ENCODE results near the gene SYNC. TPM values are rescaled to one million over a fixed set of nuclear protein-coding genes. Genes with fewer than 3 reads are reported as not detected.
"Not testable (repeated sequence)": the region's sequence is repeated elsewhere in the genome, so short reads cannot be mapped to it uniquely, and the experiment has no call there.

Gene SYNC
- total RNA-seq, 2 experiments from 2014 or later = not detected

DNA sequence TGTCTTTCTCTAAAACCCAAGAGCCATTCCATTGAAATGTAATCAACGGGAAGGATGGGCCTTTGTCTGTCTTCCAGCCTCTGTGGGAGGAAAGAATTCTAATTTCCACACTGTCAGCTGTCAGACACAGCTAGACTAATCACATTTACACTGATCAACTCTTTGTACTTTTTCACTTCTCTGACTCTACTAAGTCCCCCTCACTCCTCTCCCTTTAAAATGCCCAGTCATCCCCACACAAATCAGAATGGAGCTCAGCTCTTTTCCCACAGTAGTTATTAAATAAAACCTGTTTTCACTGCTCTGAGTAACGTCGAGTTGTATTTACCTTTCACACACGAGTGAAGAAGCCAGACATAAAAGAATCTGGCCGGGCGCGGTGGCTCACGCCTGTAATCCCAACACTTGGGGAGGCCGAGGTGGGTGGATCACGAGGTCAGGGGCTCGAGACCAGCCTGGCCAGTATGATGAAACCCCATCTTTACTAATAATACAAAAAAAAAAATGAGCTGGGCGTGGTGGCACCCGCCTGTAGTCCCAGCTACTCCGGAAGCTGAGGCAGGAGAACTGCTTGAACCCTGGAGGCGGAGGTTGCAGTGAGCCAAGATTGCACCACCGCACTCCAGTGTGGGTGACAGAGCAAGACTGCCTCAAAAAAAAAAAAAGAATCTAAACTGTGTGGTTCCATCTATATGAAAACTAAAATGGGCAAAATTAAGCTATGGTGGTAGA lies 65.5 kb downstream of the SYNC start:
- no peak for DNase-seq
- Mint-ChIP-seq H3K27me3 (no peaks in the 10 kb centered on the region), H3K4me3 (no peak overlapping the region), H3K4me1 (ENCODE audit: low read depth) (peaks cover 27% of the 10 kb centered on the region), H3K9me3 (no peaks in the 10 kb centered on the region), H3K36me3 (ENCODE audit: low read depth) (peaks cover 50% of the 10 kb centered on the region), H3K27ac (no peak overlapping the region)
- peaks cover 39% of the 10 kb centered on the region for H3K36me3 ChIP-seq (ENCODE audit: insufficient read depth, low read length)
- CTCF ChIA-PET = no interaction called here
- ATAC-seq (ENCODE audit: poor library complexity) = no peak
- no peaks in the 10 kb centered on the region for H3K27me3 ChIP-seq (ENCODE audit: control insufficient read depth in 1 of 2, insufficient read depth in 2 of 2, low read length in 2 of 2)
- POLR2A ChIA-PET = interaction anchor here (0.8 kb wide), 1 partner anchor 14 kb away, joined by 4 read pairs; the partner anchor contains the start of genes RBBP4 and ZBTB8OS
- H3K9me3 ChIP-seq (ENCODE audit: control insufficient read depth in 1 of 2, insufficient read depth in 1 of 2, low read length in 2 of 2) = no peaks in the 10 kb centered on the region
- no peak overlapping the region for H3K27ac ChIP-seq (ENCODE audit: low read depth in 1 of 2, low read length in 2 of 2)
- TF ChIP-seq, protein P1, sequence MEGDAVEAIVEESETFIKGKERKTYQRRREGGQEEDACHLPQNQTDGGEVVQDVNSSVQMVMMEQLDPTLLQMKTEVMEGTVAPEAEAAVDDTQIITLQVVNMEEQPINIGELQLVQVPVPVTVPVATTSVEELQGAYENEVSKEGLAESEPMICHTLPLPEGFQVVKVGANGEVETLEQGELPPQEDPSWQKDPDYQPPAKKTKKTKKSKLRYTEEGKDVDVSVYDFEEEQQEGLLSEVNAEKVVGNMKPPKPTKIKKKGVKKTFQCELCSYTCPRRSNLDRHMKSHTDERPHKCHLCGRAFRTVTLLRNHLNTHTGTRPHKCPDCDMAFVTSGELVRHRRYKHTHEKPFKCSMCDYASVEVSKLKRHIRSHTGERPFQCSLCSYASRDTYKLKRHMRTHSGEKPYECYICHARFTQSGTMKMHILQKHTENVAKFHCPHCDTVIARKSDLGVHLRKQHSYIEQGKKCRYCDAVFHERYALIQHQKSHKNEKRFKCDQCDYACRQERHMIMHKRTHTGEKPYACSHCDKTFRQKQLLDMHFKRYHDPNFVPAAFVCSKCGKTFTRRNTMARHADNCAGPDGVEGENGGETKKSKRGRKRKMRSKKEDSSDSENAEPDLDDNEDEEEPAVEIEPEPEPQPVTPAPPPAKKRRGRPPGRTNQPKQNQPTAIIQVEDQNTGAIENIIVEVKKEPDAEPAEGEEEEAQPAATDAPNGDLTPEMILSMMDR (IDR thresholded peaks at IDR 0.05) = no peak
- no peaks in the 10 kb centered on the region for H3K4me1 ChIP-seq (ENCODE audit: insufficient read depth, low read length)
- intact Hi-C loops (cut with DNase I, micrococcal nuclease) = no loop called here
- H3K4me3 ChIP-seq (ENCODE audit: low read length) = no peak overlapping the region

DNA sequence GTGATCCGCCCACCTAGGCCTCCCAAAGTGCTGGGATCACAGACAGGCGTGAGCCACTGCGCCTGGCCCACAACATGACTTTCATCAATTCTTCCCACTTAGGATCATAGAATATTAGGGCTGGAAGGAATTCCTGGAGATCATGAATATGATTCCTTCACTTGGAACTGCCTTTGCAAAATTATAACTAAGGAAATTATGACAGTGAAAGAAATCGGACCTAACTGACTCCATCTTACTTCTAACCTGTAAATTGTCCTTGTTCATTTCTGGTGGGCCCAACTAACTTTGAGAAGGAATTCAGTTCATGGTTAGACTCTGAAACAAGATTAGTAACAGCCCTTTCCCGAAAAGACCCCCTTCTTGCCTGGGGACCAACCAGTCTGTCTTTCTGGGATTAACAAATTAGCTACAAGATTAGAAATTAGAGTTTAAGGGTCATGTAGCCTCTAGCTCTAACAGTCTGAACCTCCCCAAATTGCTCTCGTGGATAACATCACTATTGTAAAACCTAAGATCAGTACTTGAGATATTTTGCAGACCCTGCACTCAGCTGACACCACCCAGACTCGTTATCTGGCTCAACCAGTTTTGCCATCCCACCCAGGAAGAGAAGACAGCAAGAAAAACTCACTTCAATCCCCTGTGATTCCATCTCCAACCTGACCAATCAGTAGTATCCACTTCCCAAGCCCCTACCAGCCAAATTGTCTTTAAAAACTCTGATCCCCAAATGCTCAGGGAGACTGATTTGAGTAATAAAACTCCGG lies 66.9 kb downstream of the SYNC start:
- H3K27me3 ChIP-seq (ENCODE audit: control insufficient read depth in 1 of 2, insufficient read depth in 2 of 2, low read length in 2 of 2) = no peaks in the 10 kb centered on the region
- no peak overlapping the region for H3K4me3 Mint-ChIP-seq
- TF ChIP-seq, protein P1 (IDR thresholded peaks at IDR 0.05) = no peak
- no peak for ATAC-seq (ENCODE audit: poor library complexity)
- no peaks in the 10 kb centered on the region for H3K27me3 Mint-ChIP-seq
- peaks cover 57% of the 10 kb centered on the region for H3K36me3 Mint-ChIP-seq (ENCODE audit: low read depth)
- no peak overlapping the region for H3K4me3 ChIP-seq (ENCODE audit: low read length)
- intact Hi-C loops (cut with DNase I, micrococcal nuclease) = no loop called here
- H3K27ac ChIP-seq (ENCODE audit: low read depth in 1 of 2, low read length in 2 of 2) = no peak overlapping the region
- DNase-seq = no peak
- no peaks in the 10 kb centered on the region for H3K4me1 ChIP-seq (ENCODE audit: insufficient read depth, low read length)
- H3K36me3 ChIP-seq (ENCODE audit: insufficient read depth, low read length) = peaks cover 43% of the 10 kb centered on the region
- H3K4me1 Mint-ChIP-seq (ENCODE audit: low read depth) = peaks cover 27% of the 10 kb centered on the region
- ChIA-PET CTCF (no interaction called here), POLR2A (interaction anchor here (0.6 to 0.7 kb wide), 2 partner anchors 11 to 15 kb away, joined by 3 to 4 read pairs; partner anchors contain the start of gene RBBP4)
- H3K9me3 Mint-ChIP-seq = no peaks in the 10 kb centered on the region
- H3K27ac Mint-ChIP-seq = no peak overlapping the region
- H3K9me3 ChIP-seq (ENCODE audit: control insufficient read depth in 1 of 2, insufficient read depth in 1 of 2, low read length in 2 of 2) = no peaks in the 10 kb centered on the region

DNA sequence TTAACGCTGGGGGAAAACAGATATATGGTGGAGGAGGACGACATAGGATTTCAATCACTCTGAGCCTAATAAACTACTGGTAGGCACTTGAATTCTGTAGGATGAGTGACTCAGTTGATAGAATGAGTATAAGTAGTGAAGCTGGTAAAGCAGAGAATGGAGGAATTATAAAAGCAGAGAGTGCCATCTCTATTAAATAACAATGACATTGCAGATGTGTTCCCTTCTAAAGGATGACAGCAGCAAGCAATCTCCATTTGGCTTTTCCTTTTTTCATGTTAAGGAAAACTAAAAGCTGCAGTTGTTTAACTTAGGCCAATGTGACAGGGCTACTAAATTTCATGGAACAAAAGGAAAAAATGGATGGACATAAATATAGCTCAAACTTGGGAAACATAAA lies 69.7 kb downstream of the SYNC start:
- H3K27me3 Mint-ChIP-seq = no peaks in the 10 kb centered on the region
- no peak overlapping the region for H3K27ac ChIP-seq (ENCODE audit: low read depth in 1 of 2, low read length in 2 of 2)
- no peak overlapping the region for H3K4me3 ChIP-seq (ENCODE audit: low read length)
- peaks cover 76% of the 10 kb centered on the region for H3K36me3 Mint-ChIP-seq (ENCODE audit: low read depth)
- H3K9me3 ChIP-seq (ENCODE audit: control insufficient read depth in 1 of 2, insufficient read depth in 1 of 2, low read length in 2 of 2) = no peaks in the 10 kb centered on the region
- POLR2A ChIA-PET = no interaction called here
- H3K36me3 ChIP-seq (ENCODE audit: insufficient read depth, low read length) = peaks cover 43% of the 10 kb centered on the region
- ATAC-seq (ENCODE audit: poor library complexity) (no peak), DNase-seq (no peak)
- H3K4me3 Mint-ChIP-seq = no peak overlapping the region
- intact Hi-C loops (cut with DNase I, micrococcal nuclease) = no loop called here
- peaks cover 3% of the 10 kb centered on the region for H3K4me1 ChIP-seq (ENCODE audit: insufficient read depth, low read length)
- TF ChIP-seq, protein P1 (IDR thresholded peaks at IDR 0.05) = no peak
- H3K27me3 ChIP-seq (ENCODE audit: control insufficient read depth in 1 of 2, insufficient read depth in 2 of 2, low read length in 2 of 2) = no peaks in the 10 kb centered on the region
- peaks cover 27% of the 10 kb centered on the region for H3K4me1 Mint-ChIP-seq (ENCODE audit: low read depth)
- no peak overlapping the region for H3K27ac Mint-ChIP-seq
- H3K9me3 Mint-ChIP-seq = no peaks in the 10 kb centered on the region
- CTCF ChIA-PET = interaction anchor here (0.8 kb wide), 1 partner anchor 10 kb away, joined by 3 read pairs; no protein-coding TSS in a partner anchor

DNA sequence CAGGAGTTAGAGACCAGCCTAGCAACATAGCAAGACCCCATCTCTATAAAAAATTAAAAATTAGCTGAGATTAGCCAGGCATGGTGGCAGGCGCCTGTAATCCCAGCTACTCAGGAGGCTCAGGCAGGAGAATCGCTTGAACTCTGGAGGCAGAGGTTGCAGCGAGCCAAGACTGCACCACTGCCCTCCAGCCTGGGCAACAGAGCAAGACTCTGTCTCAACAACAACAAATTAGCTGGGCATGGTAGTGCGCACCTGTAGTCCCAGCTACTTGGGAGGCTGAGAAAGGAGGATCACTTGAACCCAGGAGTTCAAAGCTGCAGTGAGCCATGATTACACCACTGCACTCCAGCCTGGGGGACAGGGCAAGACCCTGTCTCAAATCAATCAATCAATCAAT lies 72.4 kb downstream of the SYNC start:
- H3K9me3 ChIP-seq (ENCODE audit: control insufficient read depth in 1 of 2, insufficient read depth in 1 of 2, low read length in 2 of 2); H3K9me3 Mint-ChIP-seq; CTCF ChIA-PET; H3K27me3 ChIP-seq (ENCODE audit: control insufficient read depth in 1 of 2, insufficient read depth in 2 of 2, low read length in 2 of 2); H3K4me1 ChIP-seq (ENCODE audit: insufficient read depth, low read length); H3K27ac Mint-ChIP-seq; DNase-seq; H3K27me3 Mint-ChIP-seq; ATAC-seq (ENCODE audit: poor library complexity); intact Hi-C loops (cut with DNase I, micrococcal nuclease); H3K27ac ChIP-seq (ENCODE audit: low read depth in 1 of 2, low read length in 2 of 2); H3K4me3 Mint-ChIP-seq; H3K4me3 ChIP-seq (ENCODE audit: low read length): not testable (repeated sequence)
- POLR2A ChIA-PET = interaction anchor here (0.9 to 1.2 kb wide), 2 partner anchors 9 to 21 kb away, joined by 3 to 4 read pairs; partner anchors contain the start of genes RBBP4 and ZBTB8OS
- H3K36me3 ChIP-seq (ENCODE audit: insufficient read depth, low read length) = peaks cover 55% of the 10 kb centered on the region
- Mint-ChIP-seq H3K36me3 (ENCODE audit: low read depth) (peaks cover 74% of the 10 kb centered on the region), H3K4me1 (ENCODE audit: low read depth) (peaks cover 15% of the 10 kb centered on the region)
